ENCODE measurements around the gene CT45A3.
"Not testable (repeated sequence)": the region's sequence is repeated elsewhere in the genome, so short reads cannot be mapped to it uniquely, and the experiment has no call there.

The CT45A3 gene

GRCh38 chrX:135768091-135768490 is at the start of gene CT45A3:
TSS of gene CT45A3 (minus strand) at chrX:135768191. CDS start at chrX:135764444, 3,747 bp downstream.
- DNase-seq (ENCODE audit: low spot score); in situ Hi-C loops (cut with MboI; ENCODE audit: low pct_unique_long_range_greater_than_20kb, low sequenced_read_pairs, unreplicated experiment): not testable (repeated sequence)

GRCh38 chrX:135802687-135803086 is 34.7 kb upstream of the CT45A3 start, which contains the start of gene CT45A6:
TSS of gene CT45A6 (minus strand) at chrX:135802787. CDS start at chrX:135798993, 3,794 bp downstream.
- in situ Hi-C loops (cut with MboI; ENCODE audit: low pct_unique_long_range_greater_than_20kb, low sequenced_read_pairs, unreplicated experiment); DNase-seq (ENCODE audit: low spot score): not testable (repeated sequence)

GRCh38 chrX:135785403-135785802 is 17.4 kb upstream of the CT45A3 start, which contains the start of gene CT45A5:
TSS of gene CT45A5 (minus strand) at chrX:135785503. CDS start at chrX:135781729, 3,774 bp downstream.
- DNase-seq (ENCODE audit: low spot score); in situ Hi-C loops (cut with MboI; ENCODE audit: low pct_unique_long_range_greater_than_20kb, low sequenced_read_pairs, unreplicated experiment): not testable (repeated sequence)

GRCh38 chrX:135744739-135745138 is 23.3 kb downstream of the CT45A3 start:
- in situ Hi-C loops (cut with MboI; ENCODE audit: low pct_unique_long_range_greater_than_20kb, low sequenced_read_pairs, unreplicated experiment); DNase-seq (ENCODE audit: low spot score): not testable (repeated sequence)

- no peak for TF ChIP-seq CTCF (IDR thresholded peaks at IDR 0.05; ENCODE audit: extremely low read depth, insufficient read depth, missing control alignments)
- in situ Hi-C loops (cut with MboI; ENCODE audit: low pct_unique_long_range_greater_than_20kb, low sequenced_read_pairs, unreplicated experiment) = no loop called here
Observed at GRCh38 chrX:135741192-135741715, 26.7 kb downstream of the CT45A3 start.

GRCh38 chrX:135740681-135741149 is 27.3 kb downstream of the CT45A3 start:
- TF ChIP-seq CTCF (IDR thresholded peaks at IDR 0.05; ENCODE audit: extremely low read depth, insufficient read depth, missing control alignments) = peak; percentile 66
- peak; percentile 44 for DNase-seq (ENCODE audit: low spot score)
- in situ Hi-C loops (cut with MboI; ENCODE audit: low pct_unique_long_range_greater_than_20kb, low sequenced_read_pairs, unreplicated experiment) = no loop called here

More at GRCh38 chrX:135741192-135741715, 26.7 kb downstream of the CT45A3 start:
- no peak for DNase-seq (ENCODE audit: low spot score)

- in situ Hi-C loops (cut with MboI; ENCODE audit: low pct_unique_long_range_greater_than_20kb, low sequenced_read_pairs, unreplicated experiment) = no loop called here
- no peak for DNase-seq (ENCODE audit: low spot score)
- no peak for TF ChIP-seq CTCF (IDR thresholded peaks at IDR 0.05; ENCODE audit: extremely low read depth, insufficient read depth, missing control alignments)
Observed at GRCh38 chrX:135737366-135738071, 30.5 kb downstream of the CT45A3 start.

GRCh38 chrX:135734666-135735065 is 33.3 kb downstream of the CT45A3 start:
- in situ Hi-C loops (cut with MboI; ENCODE audit: low pct_unique_long_range_greater_than_20kb, low sequenced_read_pairs, unreplicated experiment) = not testable (repeated sequence)

GRCh38 chrX:135713795-135714194 is 54.2 kb downstream of the CT45A3 start:
- no peak for DNase-seq (ENCODE audit: low spot score)
- in situ Hi-C loops (cut with MboI; ENCODE audit: low pct_unique_long_range_greater_than_20kb, low sequenced_read_pairs, unreplicated experiment) = no loop called here
- TF ChIP-seq CTCF (IDR thresholded peaks at IDR 0.05; ENCODE audit: extremely low read depth, insufficient read depth, missing control alignments) = no peak

More at GRCh38 chrX:135734666-135735065, 33.3 kb downstream of the CT45A3 start:
- not testable (repeated sequence) for DNase-seq (ENCODE audit: low spot score)
